Vagina (tissue), 2 donors: ENCODE measurements around the gene ROM1. TPM values are rescaled to one million over a fixed set of nuclear protein-coding genes. Genes with fewer than 3 reads are reported as not detected.
A peak's percentile ranks its signal among the peaks of the same experiment; 100 is the strongest.

Experiments used
- DNase-seq, 2 donors: peaks; one replicate each; pipeline ENCODE4 v3.0.0-alpha.2; 2017; ENCODE audit errors: extremely low spot score in 2 of 2
- H3K27ac ChIP-seq: fragments of 200-600 bp; sonication (generic); one replicate; pipeline ENCODE4 v1.5.1; 2019
- H3K27me3 ChIP-seq: fragments of 200-600 bp; sonication (generic); one replicate; pipeline ENCODE4 v1.5.1; 2019
- H3K36me3 ChIP-seq, 2 donors: fragments of 200-600 bp; sonication (generic); one replicate each; pipeline ENCODE4 v1.5.1; 2017 to 2019
- H3K4me1 ChIP-seq: fragments of 200-600 bp; sonication (generic); one replicate; pipeline ENCODE4 v1.5.1; 2019
- H3K4me3 ChIP-seq, 2 donors: fragments of 200-600 bp; sonication (generic); 1 replicate in 1 of 2; 2 replicates in 1 of 2; pipeline ENCODE4 v1.5.1; 2016 to 2019
- H3K9me3 ChIP-seq: fragments of 200-600 bp; sonication (generic); one replicate; pipeline ENCODE4 v1.5.1; 2019
- CTCF ChIP-seq, 3 experiments: fragments of 450-650 bp in 2 of 3; fragments of 200-600 bp in 1 of 3; sonication (generic) in 1 of 3; IDR thresholded peaks; one replicate each; pipeline ENCODE4 v1.5.1; 2017 to 2019; ENCODE audit warnings: antibody characterized with exemption in 3 of 3, mild to moderate bottlenecking in 2 of 3, moderate library complexity in 2 of 3
- POLR2A ChIP-seq, 2 donors: fragments of 450-650 bp; IDR thresholded peaks; one replicate each; pipeline ENCODE4 v1.6.1; 2017; ENCODE audit warnings: antibody characterized with exemption in 2 of 2, mild to moderate bottlenecking in 2 of 2, moderate library complexity in 2 of 2
- POLR2AphosphoS5 ChIP-seq, 2 donors: sonication (generic); formaldehyde crosslinking; IDR thresholded peaks; one replicate each; pipeline ENCODE4 v1.9.0; 2017; ENCODE audit warnings: antibody characterized with exemption in 2 of 2, mild to moderate bottlenecking in 2 of 2, low read depth in 1 of 2; ENCODE audit not compliant: insufficient read depth in 1 of 2
- intact Hi-C: fragments of 100-400 bp; cut with DNase I; formaldehyde crosslinking; loops from one replicate; pipeline ENCODE4 v1.15.1; 2023
- total RNA-seq: library from RNA; depleted of rRNA; stranded (reverse); fragments of >200 nt; gene quantifications from one replicate; pipeline ENCODE4 v1.2.3, GENCODE V29; 2016

ROM1 gene
- total RNA-seq, result 6.1 TPM

- DNase-seq, result no peak
- Histone ChIP-seq H3K4me3 (peak within 1 kb of the TSS; percentile 83 to 96), H3K27me3 (no peaks in the 10 kb centered on the region), H3K27ac (peak within 1 kb of the TSS; percentile 92), H3K4me1 (peaks cover 42% of the 10 kb centered on the region), H3K9me3 (no peaks in the 10 kb centered on the region), H3K36me3 (peaks cover 0 to 33% of the 10 kb centered on the region in 2 donors)
- intact Hi-C loops, result loop anchor here (10.0 kb wide), 1 partner anchor 1708 kb away; the partner anchor contains the start of gene PRPF19
- TF ChIP-seq POLR2A (IDR thresholded peaks at IDR 0.05), result no peak
- TF ChIP-seq CTCF (IDR thresholded peaks at IDR 0.05), result peak; percentile 65 to 100 (median 79)
- peak; percentile 42 to 74 for TF ChIP-seq POLR2AphosphoS5 (IDR thresholded peaks at IDR 0.05; ENCODE audit: insufficient read depth in 1 of 2, low read depth in 1 of 2)
These were observed at the start of gene ROM1, which contains the start of gene EML3 for GRCh38 chr11:62612366-62613290. Gene ROM1 (plus strand): TSS chr11:62613257. CDS start chr11:62613282, 25 bp downstream. Gene EML3 (minus strand): TSS chr11:62612775. CDS start chr11:62612457, 318 bp downstream.

GRCh38 chr11:62565100-62565802 lies 47.8 kb upstream of the ROM1 start:
- no peak overlapping the region for H3K27ac ChIP-seq
- no peak for DNase-seq
- no peaks in the 10 kb centered on the region for H3K9me3 ChIP-seq
- TF ChIP-seq POLR2AphosphoS5 (IDR thresholded peaks at IDR 0.05; ENCODE audit: insufficient read depth in 1 of 2, low read depth in 1 of 2) (no peak), POLR2A (IDR thresholded peaks at IDR 0.05) (no peak), CTCF (IDR thresholded peaks at IDR 0.05) (no peak)
- H3K4me1 ChIP-seq, result peaks cover 27% of the 10 kb centered on the region
- no peak overlapping the region for H3K4me3 ChIP-seq
- peaks cover 0 to 80% of the 10 kb centered on the region in 2 donors for H3K36me3 ChIP-seq
- no peaks in the 10 kb centered on the region for H3K27me3 ChIP-seq
- intact Hi-C loops, result no loop called here

- intact Hi-C loops, result no loop called here
These were observed 46.8 kb upstream of the ROM1 start for GRCh38 chr11:62566247-62566646.

GRCh38 chr11:62567018-62567633 lies 45.9 kb upstream of the ROM1 start:
- intact Hi-C loops, result no loop called here
- Histone ChIP-seq H3K9me3 (no peaks in the 10 kb centered on the region), H3K27me3 (no peaks in the 10 kb centered on the region), H3K27ac (no peak overlapping the region), H3K4me3 (no peak overlapping the region), H3K36me3 (peaks cover 0 to 93% of the 10 kb centered on the region in 2 donors), H3K4me1 (peaks cover 17% of the 10 kb centered on the region)
- no peak for DNase-seq
- TF ChIP-seq CTCF (IDR thresholded peaks at IDR 0.05) (no peak), POLR2A (IDR thresholded peaks at IDR 0.05) (no peak), POLR2AphosphoS5 (IDR thresholded peaks at IDR 0.05; ENCODE audit: insufficient read depth in 1 of 2, low read depth in 1 of 2) (no peak)

More at GRCh38 chr11:62566247-62566646, 46.8 kb upstream of the ROM1 start:
- Histone ChIP-seq H3K4me3 (no peak overlapping the region), H3K27me3 (no peaks in the 10 kb centered on the region), H3K4me1 (peaks cover 21% of the 10 kb centered on the region), H3K27ac (no peak overlapping the region), H3K36me3 (peaks cover 0 to 90% of the 10 kb centered on the region in 2 donors), H3K9me3 (no peaks in the 10 kb centered on the region)
- TF ChIP-seq POLR2AphosphoS5 (IDR thresholded peaks at IDR 0.05; ENCODE audit: insufficient read depth in 1 of 2, low read depth in 1 of 2) (no peak), CTCF (IDR thresholded peaks at IDR 0.05) (no peak), POLR2A (IDR thresholded peaks at IDR 0.05) (no peak)
- DNase-seq, result no peak
